22Rv1 (cell line): ENCODE measurements around the gene GBP1.
"Not testable (repeated sequence)": the region's sequence is repeated elsewhere in the genome, so short reads cannot be mapped to it uniquely, and the experiment has no call there.

Experiments
- CTCF ChIP-seq: fragments of 450-650 bp; IDR thresholded peaks from 2 replicates; pipeline ENCODE4 v1.5.1; 2017; ENCODE audit warnings: mild to moderate bottlenecking
- ZFX ChIP-seq: fragments of 450-650 bp; IDR thresholded peaks from 2 replicates; pipeline ENCODE4 v1.6.1; 2017; ENCODE audit warnings: antibody characterized with exemption, borderline replicate concordance

GRCh38 chr1:89072466-89073065 lies 7.6 kb upstream of the GBP1 start:
- not testable (repeated sequence) for TF ChIP-seq CTCF, ZFX
